Transverse colon (tissue), 4 donors: Measurements from ENCODE around the gene SMAD2.

Experiments used
- CTCF ChIP-seq, 5 experiments: fragments of 200-600 bp in 3 of 5; fragments of 450-650 bp in 2 of 5; sonication (generic) in 3 of 5; IDR thresholded peaks; 1 replicate in 2 of 5; 2 replicates in 3 of 5; pipeline ENCODE4 v1.5.1; 2016 to 2017; ENCODE audit warnings: antibody characterized with exemption in 5 of 5, inconsistent platforms in 3 of 5, mild to moderate bottlenecking in 2 of 5, moderate library complexity in 1 of 5
- EP300 ChIP-seq: sonication (generic); formaldehyde crosslinking; IDR thresholded peaks from one replicate; pipeline ENCODE4 v1.6.1; 2017; ENCODE audit warnings: antibody characterized with exemption, low read depth
- POLR2AphosphoS5 ChIP-seq, 3 donors: sonication (generic); formaldehyde crosslinking; IDR thresholded peaks; one replicate each; pipeline ENCODE4 v1.6.1; 2016; ENCODE audit warnings: antibody characterized with exemption in 3 of 3

- TF ChIP-seq EP300 (no peak), CTCF (IDR thresholded peaks at IDR 0.05) (no peak), POLR2AphosphoS5 (IDR thresholded peaks at IDR 0.05) (no peak)
Measured at GRCh38 chr18:47802802-47803201, 127.7 kb downstream of the SMAD2 start.
